Large intestine (tissue), 3 donors: ENCODE results near the gene EIF2S1. TPM values are rescaled to one million over a fixed set of nuclear protein-coding genes. Genes with fewer than 3 reads are reported as not detected.
A peak's percentile ranks its signal among the peaks of the same experiment; 100 is the strongest.

Experiments
- DNase-seq, 2 donors: peaks; one replicate each; pipeline versions ENCODE4 v3.0.0 to v3.0.0-alpha.2; 2013
- H3K27ac ChIP-seq: one replicate; pipeline ENCODE4 v1.5.1; 2013; ENCODE audit warnings: low read length
- H3K27me3 ChIP-seq: 2 replicates; pipeline ENCODE4 v1.6.1; 2013; ENCODE audit warnings: low read length; ENCODE audit not compliant: control insufficient read depth, insufficient read depth
- H3K36me3 ChIP-seq: 2 replicates; pipeline ENCODE4 v1.6.1; 2013; ENCODE audit warnings: low read length; ENCODE audit not compliant: control insufficient read depth, insufficient read depth
- H3K4me1 ChIP-seq: one replicate; pipeline ENCODE4 v1.6.1; 2013; ENCODE audit warnings: low read length; ENCODE audit not compliant: control insufficient read depth, insufficient read depth
- H3K4me3 ChIP-seq: one replicate; pipeline ENCODE4 v1.5.1; 2013; ENCODE audit warnings: low read length
- H3K9me3 ChIP-seq: one replicate; pipeline ENCODE4 v1.6.1; 2013; ENCODE audit warnings: mild to moderate bottlenecking, low read depth, low read length, moderate library complexity; ENCODE audit not compliant: control insufficient read depth
- WGBS: methylation state at CpG from one replicate; pipeline ENCODE4 v1.1.5; 2013; ENCODE audit warnings: low lambda C conversion rate; ENCODE audit not compliant: insufficient coverage; 5-methylcytosine and 5-hydroxymethylcytosine counted together
- polyA plus RNA-seq: library from polyadenylated mRNA; unstranded; fragments of 120-200 nt; gene quantifications from one replicate; pipeline ENCODE4 v1.2.1, GENCODE V29; 2013

Gene EIF2S1
- polyA plus RNA-seq, 1 donor, result 85.7 TPM

GRCh38 chr14:67420102-67420739 lies 60.1 kb downstream of the EIF2S1 start:
- no CpG with 5 or more reads among the region's 12 CpGs for WGBS
- no peak for DNase-seq
- Histone ChIP-seq H3K27me3 (no peaks in the 10 kb centered on the region), H3K4me1 (peaks cover 10% of the 10 kb centered on the region), H3K27ac (no peak overlapping the region), H3K36me3 (no peaks in the 10 kb centered on the region), H3K9me3 (no peaks in the 10 kb centered on the region), H3K4me3 (no peak overlapping the region)

GRCh38 chr14:67421356-67422224 lies 61.5 kb downstream of the EIF2S1 start:
- no CpG with 5 or more reads among the region's 11 CpGs for WGBS
- no peaks in the 10 kb centered on the region for H3K27me3 ChIP-seq

GRCh38 chr14:67423424-67423823 lies 63.3 kb downstream of the EIF2S1 start:
- DNase-seq, result no peak
- WGBS, result no CpG with 5 or more reads among the region's 2 CpGs
- no peak overlapping the region for H3K4me3 ChIP-seq
- no peaks in the 10 kb centered on the region for H3K27me3 ChIP-seq
- peaks cover 22% of the 10 kb centered on the region for H3K4me1 ChIP-seq
- H3K27ac ChIP-seq, result no peak overlapping the region
- H3K9me3 ChIP-seq, result no peaks in the 10 kb centered on the region
- no peaks in the 10 kb centered on the region for H3K36me3 ChIP-seq

More at GRCh38 chr14:67421356-67422224, 61.5 kb downstream of the EIF2S1 start:
- no peak for DNase-seq
- Histone ChIP-seq H3K27ac (no peak overlapping the region), H3K4me1 (peaks cover 10% of the 10 kb centered on the region), H3K9me3 (no peaks in the 10 kb centered on the region), H3K36me3 (no peaks in the 10 kb centered on the region), H3K4me3 (no peak overlapping the region)

- Histone ChIP-seq H3K9me3 (no peaks in the 10 kb centered on the region), H3K27me3 (no peaks in the 10 kb centered on the region), H3K4me3 (no peak overlapping the region), H3K36me3 (no peaks in the 10 kb centered on the region), H3K4me1 (peaks cover 20% of the 10 kb centered on the region), H3K27ac (no peak overlapping the region)
- no CpG with 5 or more reads among the region's 3 CpGs for WGBS
- no peak for DNase-seq
Observed at GRCh38 chr14:67424539-67424938, 64.4 kb downstream of the EIF2S1 start.

GRCh38 chr14:67425608-67426007 lies 65.5 kb downstream of the EIF2S1 start:
- no peak for DNase-seq

GRCh38 chr14:67426161-67426560 lies 66.0 kb downstream of the EIF2S1 start:
- no peak for DNase-seq
- no peaks in the 10 kb centered on the region for H3K27me3 ChIP-seq
- no peaks in the 10 kb centered on the region for H3K9me3 ChIP-seq
- H3K36me3 ChIP-seq, result no peaks in the 10 kb centered on the region
- H3K4me1 ChIP-seq, result peaks cover 20% of the 10 kb centered on the region
- no peak overlapping the region for H3K4me3 ChIP-seq
- no CpG with 5 or more reads among the region's 8 CpGs for WGBS
- no peak overlapping the region for H3K27ac ChIP-seq

More at GRCh38 chr14:67425608-67426007, 65.5 kb downstream of the EIF2S1 start:
- WGBS, result no CpG with 5 or more reads among the region's 4 CpGs
- H3K27ac ChIP-seq, result no peak overlapping the region
- peaks cover 20% of the 10 kb centered on the region for H3K4me1 ChIP-seq
- H3K4me3 ChIP-seq, result no peak overlapping the region
- no peaks in the 10 kb centered on the region for H3K27me3 ChIP-seq
- no peaks in the 10 kb centered on the region for H3K36me3 ChIP-seq
- H3K9me3 ChIP-seq, result no peaks in the 10 kb centered on the region

GRCh38 chr14:67426983-67427606 lies 67.0 kb downstream of the EIF2S1 start:
- Histone ChIP-seq H3K4me1 (peaks cover 20% of the 10 kb centered on the region), H3K4me3 (no peak overlapping the region), H3K9me3 (no peaks in the 10 kb centered on the region), H3K36me3 (no peaks in the 10 kb centered on the region), H3K27ac (no peak overlapping the region), H3K27me3 (no peaks in the 10 kb centered on the region)
- no CpG with 5 or more reads among the region's 30 CpGs for WGBS
- DNase-seq, result peak; percentile 74 to 75

- no peaks in the 10 kb centered on the region for H3K9me3 ChIP-seq
- H3K36me3 ChIP-seq, result no peaks in the 10 kb centered on the region
- H3K4me1 ChIP-seq, result peaks cover 20% of the 10 kb centered on the region
- no CpG with 5 or more reads among the region's 7 CpGs for WGBS
- peak overlapping the region; percentile 77 for H3K27ac ChIP-seq
- H3K27me3 ChIP-seq, result no peaks in the 10 kb centered on the region
- H3K4me3 ChIP-seq, result no peak overlapping the region
- DNase-seq, result peak; percentile 77 to 91
Observed at GRCh38 chr14:67428501-67429031, 68.4 kb downstream of the EIF2S1 start.

GRCh38 chr14:67429510-67430205 lies 69.5 kb downstream of the EIF2S1 start:
- Histone ChIP-seq H3K27me3 (no peaks in the 10 kb centered on the region), H3K4me1 (peaks cover 20% of the 10 kb centered on the region), H3K4me3 (no peak overlapping the region), H3K36me3 (no peaks in the 10 kb centered on the region), H3K9me3 (no peaks in the 10 kb centered on the region), H3K27ac (peak overlapping the region; percentile 77)
- 60% methylated on average over 1 of the region's 9 CpGs for WGBS
- peak in 1 of 2 donors; percentile 26 for DNase-seq
